Glutamatergic neuron (in vitro differentiated cells): Measurements from ENCODE around the gene DUSP2. TPM values are rescaled to one million over a fixed set of nuclear protein-coding genes. Genes with fewer than 3 reads are reported as not detected.
A peak's percentile ranks its signal among the peaks of the same experiment; 100 is the strongest.

Experiments
- DNase-seq: peaks from one replicate; pipeline ENCODE4 v3.0.0; 2022
- H3K27ac Mint-ChIP-seq: one replicate; pipeline ENCODE4 v1.8.0; 2020; ENCODE audit warnings: mild to moderate bottlenecking, mixed read lengths, inconsistent platforms; ENCODE audit not compliant: unreplicated experiment
- H3K27me3 Mint-ChIP-seq: one replicate; pipeline ENCODE4 v1.8.0; 2020; ENCODE audit warnings: mild to moderate bottlenecking, moderate library complexity, mixed read lengths, inconsistent platforms; ENCODE audit not compliant: unreplicated experiment
- H3K36me3 Mint-ChIP-seq: one replicate; pipeline ENCODE4 v1.8.0; 2020; ENCODE audit warnings: mild to moderate bottlenecking, mixed read lengths, inconsistent platforms; ENCODE audit not compliant: unreplicated experiment
- H3K4me1 Mint-ChIP-seq: one replicate; pipeline ENCODE4 v1.8.0; 2020; ENCODE audit warnings: mild to moderate bottlenecking, low read depth, mixed read lengths, inconsistent platforms; ENCODE audit not compliant: unreplicated experiment
- H3K4me3 Mint-ChIP-seq: one replicate; pipeline ENCODE4 v1.8.0; 2020; ENCODE audit warnings: mild to moderate bottlenecking, mixed read lengths, inconsistent platforms; ENCODE audit not compliant: unreplicated experiment
- H3K9me3 Mint-ChIP-seq: one replicate; pipeline ENCODE4 v1.8.0; 2020; ENCODE audit warnings: mild to moderate bottlenecking, moderate library complexity, mixed read lengths, inconsistent platforms; ENCODE audit not compliant: unreplicated experiment
- CTCF ChIP-seq: fragments of 200-600 bp; sonication (generic); IDR thresholded peaks from one replicate; pipeline ENCODE4 v1.5.0; 2021; ENCODE audit not compliant: partially characterized antibody, unreplicated experiment
- total RNA-seq: library from RNA; stranded (reverse); fragmentation: NEBNext Ultra II Directional; extraction: Animal tissue kit (Norgen Biotek cat#: 25700); gene quantifications from one replicate; pipeline ENCODE4 v1.2.1, GENCODE V29; 2021; ENCODE audit not compliant: unreplicated experiment

DUSP2 gene
- total RNA-seq, 1 donor from 2014 or later = 0.34 TPM

GRCh38 chr2:96117701-96118588 is 27.3 kb downstream of the DUSP2 start:
- Mint-ChIP-seq H3K4me3 (peak overlapping the region; percentile 59), H3K9me3 (peaks cover 10% of the 10 kb centered on the region), H3K4me1 (peaks cover 2% of the 10 kb centered on the region), H3K36me3 (peaks cover 12% of the 10 kb centered on the region), H3K27ac (no peak overlapping the region), H3K27me3 (peaks cover 21% of the 10 kb centered on the region)
- no peak for TF ChIP-seq CTCF
- DNase-seq = no peak

GRCh38 chr2:96116879-96117533 is 28.2 kb downstream of the DUSP2 start:
- peak; percentile 92 for TF ChIP-seq CTCF
- no peak overlapping the region for H3K27ac Mint-ChIP-seq
- peak; percentile 76 for DNase-seq
- H3K9me3 Mint-ChIP-seq = peaks cover 10% of the 10 kb centered on the region
- peaks cover 12% of the 10 kb centered on the region for H3K36me3 Mint-ChIP-seq
- H3K27me3 Mint-ChIP-seq = peaks cover 21% of the 10 kb centered on the region
- H3K4me1 Mint-ChIP-seq = peaks cover 2% of the 10 kb centered on the region
- no peak overlapping the region for H3K4me3 Mint-ChIP-seq

- H3K4me1 Mint-ChIP-seq = peaks cover 2% of the 10 kb centered on the region
- peak within 1 kb of the TSS; percentile 57 for H3K4me3 Mint-ChIP-seq
- no peak for TF ChIP-seq CTCF
- H3K27me3 Mint-ChIP-seq = peaks cover 21% of the 10 kb centered on the region
- DNase-seq = peak; percentile 73
- H3K27ac Mint-ChIP-seq = no peak within 1 kb of the TSS
- H3K9me3 Mint-ChIP-seq = peaks cover 10% of the 10 kb centered on the region
- H3K36me3 Mint-ChIP-seq = peaks cover 12% of the 10 kb centered on the region
Measured at GRCh38 chr2:96116424-96116878, 28.8 kb downstream of the DUSP2 start, which contains the start of gene ADRA2B. ADRA2B (minus strand) TSS chr2:96116571; CDS start chr2:96116149, 422 bp downstream.

GRCh38 chr2:96115631-96116423 is 29.4 kb downstream of the DUSP2 start:
- H3K4me3 Mint-ChIP-seq = peak overlapping the region; percentile 57
- H3K9me3 Mint-ChIP-seq = peaks cover 10% of the 10 kb centered on the region
- H3K4me1 Mint-ChIP-seq = peaks cover 2% of the 10 kb centered on the region
- peaks cover 16% of the 10 kb centered on the region for H3K27me3 Mint-ChIP-seq
- H3K36me3 Mint-ChIP-seq = peaks cover 12% of the 10 kb centered on the region
- no peak for DNase-seq
- no peak overlapping the region for H3K27ac Mint-ChIP-seq
- TF ChIP-seq CTCF = no peak
